Measurements from ENCODE around the gene CCDC77.
"Not testable (repeated sequence)": the region's sequence is repeated elsewhere in the genome, so short reads cannot be mapped to it uniquely, and the experiment has no call there.

Gene CCDC77

DNA sequence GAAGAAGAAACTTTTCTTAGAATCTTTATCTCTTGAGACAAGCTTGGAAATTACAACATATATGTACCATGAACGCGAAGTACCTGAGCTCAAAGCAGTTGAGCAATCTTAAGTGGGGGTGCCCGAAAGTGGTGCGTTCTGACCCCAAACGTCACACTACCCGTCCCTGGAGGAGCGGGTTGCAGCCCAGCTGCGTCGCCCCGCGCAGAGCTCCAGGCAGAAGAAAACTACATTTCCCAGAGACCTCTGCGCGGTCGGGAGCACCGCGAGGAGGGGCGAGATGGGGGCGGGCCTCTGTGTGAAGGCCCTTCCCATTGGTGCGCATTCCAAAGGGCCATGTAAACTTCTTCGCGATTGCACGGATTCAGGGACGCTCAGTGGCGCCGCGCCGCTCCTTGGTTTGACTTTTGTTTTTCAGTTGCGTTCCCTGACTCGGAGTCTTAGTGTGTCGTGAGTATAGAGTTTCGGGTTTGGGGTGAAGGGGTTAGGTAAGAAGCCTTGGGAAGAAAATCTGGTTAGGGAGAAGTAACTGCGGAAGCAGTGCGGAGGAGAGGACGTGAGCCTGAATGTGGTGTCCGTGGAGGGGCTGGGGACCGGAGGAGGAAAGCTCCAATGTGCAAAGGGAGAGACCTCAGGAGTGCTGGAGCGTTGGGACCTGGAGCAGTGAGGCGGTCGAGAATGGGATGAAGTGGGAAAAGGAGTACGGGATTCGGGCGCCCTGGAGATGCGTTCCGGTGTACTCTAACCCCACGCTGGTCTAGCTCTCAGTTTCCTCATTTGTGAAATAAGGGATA, at the start of gene CCDC77:
Gene CCDC77, plus strand, starts transcription at position 410 of the 794 bp plus-strand sequence. CDS start 7,740 bp downstream, outside the sequence.
- FAIRE-seq: peak; percentile 96

- FAIRE-seq: no peak
These were observed 45.0 kb upstream of the CCDC77 start for GRCh38 chr12:356276-356988.

- FAIRE-seq: no peak
These were observed 42.4 kb upstream of the CCDC77 start for GRCh38 chr12:359091-359490.

- no peak for FAIRE-seq
These were observed 34.6 kb upstream of the CCDC77 start for GRCh38 chr12:366820-367219.

DNA sequence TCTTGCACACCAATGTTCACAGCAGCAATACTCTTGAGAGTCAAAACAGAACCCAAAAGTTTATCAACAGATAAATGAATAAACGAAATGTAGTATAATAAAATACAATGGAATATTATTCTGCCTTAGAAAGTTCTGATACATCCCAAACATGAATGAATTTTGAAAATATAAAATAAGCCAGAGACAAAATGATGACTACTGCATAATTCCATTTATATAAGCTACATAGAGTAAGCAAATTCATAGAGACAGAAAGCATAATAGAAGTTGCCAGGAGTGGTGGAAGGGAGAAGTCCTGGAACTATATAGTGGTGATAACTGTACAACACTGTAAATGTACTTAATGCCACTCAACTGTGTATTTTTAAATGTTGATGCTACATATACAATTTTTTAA, 33.5 kb upstream of the CCDC77 start:
- FAIRE-seq: no peak

DNA sequence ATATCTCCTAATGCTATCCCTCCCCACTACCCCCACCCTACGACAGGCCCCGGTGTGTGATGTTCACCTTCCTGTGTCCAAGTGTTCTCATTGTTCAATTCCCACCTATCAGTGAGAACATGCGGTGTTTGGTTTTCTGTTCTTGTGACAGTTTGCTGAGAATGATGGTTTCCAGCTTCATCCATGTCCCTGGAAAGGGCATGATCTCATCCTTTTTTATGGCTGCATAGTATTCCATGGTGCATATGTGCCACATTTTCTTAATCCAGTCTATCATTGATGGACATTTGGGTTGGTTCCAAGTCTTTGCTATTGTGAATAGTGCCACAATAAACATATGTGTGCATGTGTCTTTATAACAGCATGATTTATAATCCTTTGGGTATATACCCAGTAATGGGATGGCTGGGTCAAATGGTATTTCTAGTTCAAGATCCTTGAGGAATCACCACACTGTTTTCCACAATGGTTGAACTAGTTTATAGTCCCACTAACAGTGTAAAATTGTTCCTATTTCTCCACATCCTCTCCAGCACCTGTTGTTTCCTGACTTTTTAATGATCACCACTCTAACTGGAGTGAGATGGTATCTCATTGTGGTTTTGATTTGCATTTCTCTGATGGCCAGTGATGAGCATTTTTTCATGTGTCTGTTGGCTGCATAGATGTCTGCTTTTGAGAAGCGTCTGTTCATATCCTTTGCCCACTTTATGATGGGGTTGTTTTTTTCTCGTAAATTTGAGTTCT, 30.5 kb upstream of the CCDC77 start:
- not testable (repeated sequence) for FAIRE-seq

DNA sequence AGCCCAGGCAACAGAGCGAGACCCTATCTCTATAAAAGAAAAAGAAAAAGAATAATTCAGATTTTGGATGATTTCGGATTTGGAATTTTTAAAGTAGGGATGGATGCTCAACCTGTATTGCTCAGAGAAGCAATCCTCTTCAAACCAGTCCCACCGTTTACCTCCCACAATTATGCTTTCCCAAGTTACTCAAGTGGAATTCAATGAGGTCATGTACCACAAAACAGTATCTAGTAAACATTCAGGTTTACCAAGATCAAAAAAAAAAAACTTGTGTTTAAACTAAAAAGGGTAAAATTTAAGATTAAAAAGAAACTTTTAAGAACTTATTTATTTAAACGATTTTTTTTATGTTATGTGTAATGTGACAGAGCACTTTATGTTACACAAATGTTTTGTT, 14.8 kb upstream of the CCDC77 start:
- peak; percentile 41 for FAIRE-seq

GRCh38 chr12:388012-388411, 13.4 kb upstream of the CCDC77 start:
- FAIRE-seq: no peak

DNA sequence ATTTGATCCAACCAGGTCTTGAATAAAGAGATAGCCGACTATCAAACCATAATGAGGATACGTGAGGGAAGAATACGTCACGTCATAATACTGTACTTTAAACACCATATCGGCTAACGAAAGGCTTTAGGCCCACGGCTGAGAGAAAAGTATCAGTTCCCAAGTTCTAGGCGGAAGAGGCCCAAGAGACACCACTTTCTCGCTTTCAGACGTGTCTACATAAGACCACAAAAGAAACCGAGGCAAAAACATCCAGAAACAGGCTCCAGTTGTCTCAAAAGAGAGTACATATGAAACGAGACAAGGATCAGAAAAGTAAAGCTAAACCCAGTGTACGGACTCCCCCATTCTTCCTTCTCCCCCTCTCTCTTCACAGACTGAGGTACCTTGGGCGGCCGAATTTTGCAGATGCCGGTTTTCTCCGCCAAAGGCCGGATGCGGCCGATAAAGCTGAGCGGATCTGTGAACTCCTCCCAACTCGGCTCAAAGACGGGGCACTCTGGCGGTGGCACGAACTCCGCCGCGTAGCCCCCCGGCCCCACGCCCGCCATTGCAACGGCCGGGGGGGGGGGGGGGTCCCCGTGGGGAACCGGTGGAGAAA, 12.8 kb upstream of the CCDC77 start:
- no peak for FAIRE-seq

DNA sequence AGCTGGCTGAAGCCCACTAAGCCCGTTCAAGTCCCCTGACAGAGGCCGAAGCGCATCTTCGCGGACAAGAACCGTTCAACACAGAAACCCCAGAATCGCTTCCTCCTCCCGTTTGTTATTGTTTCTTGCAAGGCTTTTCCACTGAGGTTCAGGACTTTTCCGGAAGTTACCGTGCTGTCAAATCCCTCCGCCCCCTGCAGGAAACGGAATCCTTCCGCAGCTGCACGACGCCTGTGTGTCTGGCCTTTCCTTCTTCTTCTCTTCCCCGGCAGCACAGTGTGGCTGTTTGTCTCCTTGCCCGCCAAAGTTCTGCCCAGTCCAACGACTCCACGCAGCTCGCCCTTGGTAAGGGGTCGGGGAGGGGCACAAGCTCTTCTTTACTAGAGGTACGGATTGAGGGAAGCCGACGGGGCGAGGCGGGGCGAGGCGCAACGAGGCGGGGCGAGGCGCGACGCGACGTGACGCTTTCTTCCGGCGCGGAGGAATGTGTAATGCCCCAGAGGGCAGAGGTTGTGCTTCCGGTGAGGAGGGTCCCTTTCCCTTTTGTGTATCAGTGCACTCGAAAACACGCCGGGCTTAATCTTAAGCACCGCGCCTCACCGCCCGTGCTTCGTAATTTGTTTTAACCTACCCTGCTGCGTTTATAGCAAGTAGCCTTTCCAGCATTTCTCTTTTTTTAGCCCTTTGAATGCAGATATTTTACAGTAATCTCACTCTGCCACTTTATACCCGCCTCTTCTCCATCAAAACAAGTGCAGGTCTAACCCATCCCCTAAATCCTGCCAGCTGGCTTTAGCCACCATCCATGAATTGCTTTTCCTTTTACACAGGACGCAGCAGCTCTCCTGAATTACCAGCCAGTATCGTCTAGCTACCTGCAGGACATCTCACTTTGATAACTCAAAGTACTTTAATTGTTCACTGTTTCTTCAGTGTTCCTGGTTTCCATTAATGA, 12.0 kb upstream of the CCDC77 start, which contains the start of gene KDM5A:
Gene KDM5A, minus strand, starts transcription at position 179 of the 955 bp plus-strand sequence. CDS start 229 bp downstream, outside the sequence.
- no peak for FAIRE-seq

- FAIRE-seq: no peak
These were observed 616 bp upstream of the CCDC77 start for GRCh38 chr12:400828-401227.

DNA sequence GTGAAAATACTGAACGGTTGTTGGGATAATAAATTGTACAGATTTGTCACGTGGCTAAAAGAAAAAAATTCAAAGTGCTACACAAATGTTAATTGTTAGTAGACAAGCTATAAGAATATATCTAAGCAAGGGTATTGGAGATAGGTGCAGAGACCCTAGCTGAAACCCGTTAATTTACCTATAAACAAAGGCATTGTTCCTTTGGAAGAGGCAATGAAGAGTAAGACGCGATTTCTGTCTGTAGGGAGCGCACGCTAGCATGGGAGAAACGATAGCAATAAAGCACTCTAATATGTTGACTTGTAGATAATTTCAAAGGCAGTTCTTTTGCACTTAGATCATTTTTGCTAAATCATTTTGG, 565 bp downstream of the CCDC77 start:
- FAIRE-seq: no peak

DNA sequence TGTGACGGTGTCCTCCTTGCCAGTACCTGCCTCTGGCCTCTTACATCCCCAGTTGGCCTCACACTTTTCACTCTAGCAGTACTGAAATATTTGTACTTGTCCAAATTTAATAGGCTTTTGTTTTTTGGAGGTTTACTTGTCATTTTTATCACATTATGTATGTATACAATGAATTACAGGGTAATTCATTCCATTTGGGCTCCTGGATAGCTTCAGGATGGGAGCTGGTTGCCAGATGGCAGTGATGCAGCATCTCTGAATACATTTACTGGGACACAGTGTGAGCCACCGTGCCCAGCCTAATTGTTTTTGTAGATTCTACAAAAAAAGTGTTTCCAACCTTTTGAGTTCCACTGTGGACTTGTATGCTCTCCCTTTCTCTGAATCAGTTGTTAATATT, 13.4 kb downstream of the CCDC77 start:
- FAIRE-seq: no peak

DNA sequence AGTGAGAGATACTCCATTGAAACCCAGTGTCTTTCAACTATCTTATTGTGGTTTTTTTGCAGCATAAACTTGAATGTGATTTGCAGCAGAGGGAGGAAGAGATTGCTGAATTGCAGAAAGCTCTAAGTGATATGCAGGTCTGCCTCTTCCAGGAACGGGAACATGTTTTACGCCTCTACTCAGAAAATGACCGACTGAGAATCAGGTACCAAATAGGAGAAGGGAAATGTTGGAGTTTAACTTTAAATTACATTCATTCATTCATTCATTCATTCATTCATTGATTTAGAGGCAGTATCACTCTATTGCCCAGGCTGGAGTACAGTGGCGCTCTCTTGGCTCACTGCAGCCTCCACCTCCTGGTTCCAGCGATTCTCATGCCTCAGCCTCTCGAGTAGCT, 17.0 kb downstream of the CCDC77 start:
- FAIRE-seq: no peak

DNA sequence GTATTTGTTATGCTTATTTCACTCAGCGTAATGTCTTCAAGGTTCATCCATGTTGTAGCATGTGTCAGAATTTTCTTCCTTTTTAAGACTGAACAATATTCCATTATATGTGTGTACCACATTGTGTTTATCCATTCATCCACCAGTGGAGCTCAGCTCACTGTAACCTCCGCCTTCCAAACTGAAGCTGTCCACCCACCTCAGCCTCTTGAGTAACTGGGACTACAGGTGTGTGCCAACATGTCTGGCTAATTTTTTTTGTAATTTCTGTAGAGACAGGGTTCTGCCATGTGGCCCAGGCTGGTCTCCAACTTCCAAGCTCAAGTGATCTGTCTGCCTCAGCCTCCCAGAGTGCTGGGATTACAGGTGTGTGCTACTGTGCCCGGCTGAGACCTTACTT, 21.1 kb downstream of the CCDC77 start:
- no peak for FAIRE-seq

GRCh38 chr12:435737-436136, 34.3 kb downstream of the CCDC77 start:
- FAIRE-seq: not testable (repeated sequence)

DNA sequence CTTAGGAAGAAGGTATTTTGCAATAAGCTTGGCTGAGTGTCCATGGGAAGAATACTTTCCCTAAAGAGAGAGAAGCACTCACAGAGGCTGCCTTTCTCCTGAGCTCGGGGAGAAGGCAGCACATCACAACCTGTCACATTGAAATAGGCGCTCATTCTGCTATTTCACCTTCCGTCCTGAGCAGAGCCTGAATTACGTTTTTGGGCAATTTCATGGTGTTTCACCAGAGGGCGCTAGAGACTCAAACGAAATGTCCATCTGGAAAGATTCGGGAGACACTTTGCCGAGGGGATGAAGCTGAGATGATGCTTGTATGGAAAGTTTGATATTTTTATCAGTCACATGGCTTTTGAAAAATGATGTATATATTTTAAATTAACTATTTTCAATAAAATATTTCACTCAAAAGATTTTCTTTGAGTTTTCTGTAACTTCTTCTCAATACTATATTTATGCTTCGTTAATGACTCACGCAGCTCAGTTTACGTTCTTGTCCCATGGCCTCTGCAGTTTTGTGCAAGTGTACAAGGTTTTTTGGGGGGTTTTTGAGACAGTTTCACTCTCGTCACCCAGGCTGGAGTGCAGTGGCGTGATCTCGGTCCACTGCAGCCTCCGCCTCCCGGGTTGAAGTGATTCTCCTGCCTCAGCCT, 40.9 kb downstream of the CCDC77 start:
- peak; percentile 76 for FAIRE-seq

- no peak for FAIRE-seq
These were observed 45.7 kb downstream of the CCDC77 start for GRCh38 chr12:447141-447540.

DNA sequence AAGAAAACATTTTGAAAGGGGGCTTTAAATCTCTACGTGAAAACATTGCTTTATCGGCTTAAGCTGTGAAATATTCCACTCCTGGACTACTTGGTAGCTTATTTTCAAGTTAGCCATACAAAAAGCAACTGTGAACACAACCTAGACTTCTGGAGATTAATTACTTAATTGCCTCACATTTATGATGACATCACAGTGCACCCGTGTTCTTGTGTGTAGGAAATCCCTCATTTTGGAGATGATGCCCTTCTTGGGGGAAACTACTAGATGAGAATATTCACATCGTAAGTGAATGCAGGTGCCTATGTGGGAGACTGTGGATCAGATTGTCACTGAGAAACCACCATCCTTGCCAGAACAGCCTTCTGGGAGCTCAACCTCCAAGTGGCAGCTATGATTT, 47.8 kb downstream of the CCDC77 start:
- no peak for FAIRE-seq

GRCh38 chr12:450438-450837, 49.0 kb downstream of the CCDC77 start:
- no peak for FAIRE-seq

- FAIRE-seq: no peak
These were observed 51.3 kb downstream of the CCDC77 start for GRCh38 chr12:452667-453210.

Measured in G401.6 (cell line).